ENCODE measurements around the gene PTPRG.

Gene PTPRG

GRCh38 chr3:62335196-62335595 is 773.8 kb downstream of the PTPRG start:
- no peak for DNase-seq

- no peak for DNase-seq
These were observed 782.4 kb downstream of the PTPRG start for GRCh38 chr3:62343755-62344154.
